Endothelial cell of umbilical vein (primary cell): ENCODE results near the gene LRRC73. TPM values are rescaled to one million over a fixed set of nuclear protein-coding genes. Genes with fewer than 3 reads are reported as not detected.

Source experiments
- BruUV-seq: library from RNA; stranded (reverse); fragments of 400-500 nt; replicated peaks from 2 replicates; lab custom pipeline; 2021; lab: Mats Ljungman, UMichigan
- CTCF ChIA-PET: fragments of 300-600, 350-600 bp; sonication (Branson Sonifier 250); formaldehyde crosslinking; loops from one replicate; lab custom pipeline; 2021; ENCODE audit warnings: antibody characterized with exemption, inconsistent platforms; lab: Charles Lee
- POLR2A ChIA-PET: fragments of 300-600, 350-600 bp; sonication (Branson Sonifier 250); formaldehyde crosslinking; loops from one replicate; lab custom pipeline; 2021; ENCODE audit warnings: antibody characterized with exemption, inconsistent platforms; lab: Charles Lee
- DNase-seq: peaks from one replicate; pipeline ENCODE4 v3.0.0-alpha.2; 2011; ENCODE audit warnings: low read depth, low spot score
- FAIRE-seq: peaks from 2 replicates; lab custom pipeline; 2011; peaks lifted over from hg19 to GRCh38; lab: Jason Lieb, UNC
- H2AFZ ChIP-seq: 2 replicates; pipeline ENCODE4 v1.6.0; 2012; ENCODE audit warnings: low read depth, low read length, control low read depth, inconsistent platforms
- H3K27ac ChIP-seq: 2 replicates; pipeline ENCODE4 v1.5.1; 2011; ENCODE audit warnings: low read depth, mild to moderate bottlenecking, control low read depth, low read length, moderate library complexity; ENCODE audit not compliant: insufficient read depth
- H3K27me3 ChIP-seq, 2 experiments: 2 replicates each; pipeline versions ENCODE4 v1.6.0 to v1.6.1; 2011; ENCODE audit warnings: low read length in 2 of 2, mixed read lengths in 1 of 2; ENCODE audit not compliant: control insufficient read depth in 2 of 2, insufficient read depth in 2 of 2
- H3K36me3 ChIP-seq, 2 experiments: 2 replicates in 1 of 2; 3 replicates in 1 of 2; pipeline ENCODE4 v1.5.1; 2011; ENCODE audit warnings: low read length in 2 of 2, mild to moderate bottlenecking in 1 of 2, moderate library complexity in 1 of 2; ENCODE audit not compliant: control insufficient read depth in 2 of 2, insufficient read depth in 2 of 2; ENCODE audit errors: extremely low read depth in 1 of 2
- H3K4me1 ChIP-seq: 3 replicates; pipeline ENCODE4 v1.5.1; 2011; ENCODE audit warnings: mild to moderate bottlenecking, low read length; ENCODE audit not compliant: control insufficient read depth, insufficient read depth; ENCODE audit errors: extremely low read depth
- H3K4me2 ChIP-seq: 2 replicates; pipeline ENCODE4 v1.6.1; 2011; ENCODE audit warnings: low read length, control low read depth, mixed read lengths; ENCODE audit not compliant: insufficient read depth
- H3K4me3 ChIP-seq, 3 experiments: fragments of 200-600 bp in 1 of 3; sonication (generic), shearing (Covaris generic) in 1 of 3; replicated peaks in 1 of 3; 2 replicates each; pipeline ENCODE4 v1.5.1; 2011 to 2016; ENCODE audit warnings: control low read depth in 3 of 3, low read length in 3 of 3, mild to moderate bottlenecking in 2 of 3, inconsistent platforms in 1 of 3, low read depth in 1 of 3, moderate library complexity in 1 of 3; ENCODE audit not compliant: insufficient read depth in 1 of 3
- H3K79me2 ChIP-seq: 2 replicates; pipeline ENCODE4 v1.6.0; 2012; ENCODE audit warnings: low read length, inconsistent platforms; ENCODE audit not compliant: control insufficient read depth, insufficient read depth
- H3K9ac ChIP-seq: replicated peaks from 2 replicates; pipeline ENCODE3; 2011; ENCODE audit warnings: low read length, control low read depth; ENCODE audit not compliant: insufficient read depth; ENCODE audit errors: extremely low read depth
- H3K9me1 ChIP-seq: replicated peaks from 3 replicates; pipeline ENCODE4 v1.6.0; 2011; ENCODE audit warnings: mild to moderate bottlenecking, low read length; ENCODE audit not compliant: control insufficient read depth, insufficient read depth; ENCODE audit errors: extremely low read depth
- H3K9me3 ChIP-seq: replicated peaks from 2 replicates; pipeline ENCODE4 v1.5.1; 2012; ENCODE audit warnings: low read length, inconsistent platforms; ENCODE audit not compliant: control insufficient read depth, insufficient read depth
- H4K20me1 ChIP-seq: replicated peaks from 2 replicates; pipeline ENCODE3; 2011; ENCODE audit warnings: mild to moderate bottlenecking, low read length; ENCODE audit not compliant: control insufficient read depth, insufficient read depth; ENCODE audit errors: extremely low read depth
- CTCF ChIP-seq, 2 donors: IDR thresholded peaks; 1 replicate in 1 of 2; 2 replicates in 1 of 2; pipeline ENCODE4 v1.5.1; 2011; ENCODE audit warnings: low read length in 2 of 2, mild to moderate bottlenecking in 2 of 2, moderate library complexity in 2 of 2, control low read depth in 1 of 2, inconsistent platforms in 1 of 2, low read depth in 1 of 2; ENCODE audit not compliant: insufficient read depth in 1 of 2; ENCODE audit errors: extremely low read depth in 1 of 2
- EZH2 ChIP-seq: IDR thresholded peaks from 2 replicates; pipeline ENCODE4 v1.6.1; 2012; ENCODE audit warnings: borderline replicate concordance, low read depth, mild to moderate bottlenecking, moderate library complexity, low read length, inconsistent platforms; ENCODE audit not compliant: severe bottlenecking
- FOS ChIP-seq: IDR thresholded peaks from 2 replicates; pipeline ENCODE4 v1.6.1; 2011; ENCODE audit warnings: mild to moderate bottlenecking, low read length, moderate library complexity, borderline replicate concordance; ENCODE audit not compliant: insufficient read depth
- GATA2 ChIP-seq: IDR thresholded peaks from 2 replicates; pipeline ENCODE4 v1.7.0; 2011; ENCODE audit warnings: low read depth, mild to moderate bottlenecking, moderate library complexity, mixed read lengths, low read length; ENCODE audit not compliant: insufficient read length, insufficient read depth
- JUN ChIP-seq: IDR thresholded peaks from 2 replicates; pipeline ENCODE4 v1.6.1; 2011; ENCODE audit warnings: borderline replicate concordance, low read depth; ENCODE audit not compliant: insufficient read length, insufficient read depth
- MAX ChIP-seq: IDR thresholded peaks from 2 replicates; pipeline ENCODE4 v1.6.1; 2011; ENCODE audit not compliant: insufficient read depth, insufficient read length
- MYC ChIP-seq: IDR thresholded peaks from one replicate; pipeline ENCODE4 v1.6.1; 2011; ENCODE audit warnings: mild to moderate bottlenecking, low read depth, low read length
- POLR2A ChIP-seq: IDR thresholded peaks from 2 replicates; pipeline ENCODE4 v1.6.1; 2012; ENCODE audit warnings: low read depth, mild to moderate bottlenecking, control low read depth, low read length
- POLR2AphosphoS5 ChIP-seq: IDR thresholded peaks from 2 replicates; pipeline ENCODE4 v1.6.1; 2012; ENCODE audit warnings: low read depth, mild to moderate bottlenecking, control low read depth, low read length, moderate library complexity; ENCODE audit not compliant: insufficient read depth
- dilution Hi-C: fragments of 300-500 bp; cut with MboI; formaldehyde crosslinking; loops from one replicate; pipeline ENCODE4 v1.15.0; 2019; ENCODE audit warnings: low sequenced_read_pairs; ENCODE audit not compliant: extremely low pct_ligation_motif_present
- intact Hi-C: fragments of 100-400 bp; cut with micrococcal nuclease; formaldehyde crosslinking; loops from one replicate; pipeline ENCODE4 v1.10.0; 2022
- polyA plus RNA-seq, 4 experiments: library from polyadenylated mRNA; depleted of rRNA in 3 of 4; stranded (reverse) in 3 of 4; unstranded in 1 of 4; fragments of >200 nt; gene quantifications; 2 replicates each; pipeline versions ENCODE4 v1.2.1 to v1.2.3, GENCODE V29; 2011 to 2012; ENCODE audit warnings: missing spikeins in 1 of 4
- total RNA-seq: library from RNA; stranded (reverse); gene quantifications from 2 replicates; pipeline ENCODE4 v1.2.3, GENCODE V29; 2021

LRRC73 gene
- total and polyA plus RNA-seq, 2 donors (not counting 3 experiments of a cell fraction or from before 2014, with no cell fraction given), result 0.11 to 0.58 TPM

- H3K27me3 ChIP-seq, result no peaks in the 10 kb centered on the region
- H3K36me3 ChIP-seq, result peaks cover 0 to 29% of the 10 kb centered on the region in 2 experiments
- no peak overlapping the region for H3K4me3 ChIP-seq
- intact Hi-C loops, result loop anchor here (1.0 to 10.0 kb wide), 4 partner anchors 51 to 601 kb away; no protein-coding TSS in a partner anchor
- no peak overlapping the region for H2AFZ ChIP-seq
- FAIRE-seq (no peak), DNase-seq (no peak)
- no peaks in the 10 kb centered on the region for H3K9me3 ChIP-seq
- peaks cover 7% of the 10 kb centered on the region for H3K4me1 ChIP-seq
- no peak for TF ChIP-seq POLR2A
- no peak for TF ChIP-seq MAX
- ChIA-PET POLR2A (no interaction called here), CTCF (interaction anchor here (0.7 to 19.0 kb wide), 22 partner anchors 11 to 357 kb away, joined by 3 to 289 read pairs (median 8); partner anchors contain the start of genes CRIP3, DLK2, DNPH1 and POLR1C)
- no TSS peak for BruUV-seq
- dilution Hi-C loops, result no loop called here
- H4K20me1 ChIP-seq, result no peaks in the 10 kb centered on the region
- no peak overlapping the region for H3K9ac ChIP-seq
- no peaks in the 10 kb centered on the region for H3K9me1 ChIP-seq
- H3K27ac ChIP-seq, result no peak overlapping the region
- no peak overlapping the region for H3K4me2 ChIP-seq
- H3K79me2 ChIP-seq, result no peaks in the 10 kb centered on the region
These were observed 4.4 kb downstream of the LRRC73 start for GRCh38 chr6:43505718-43506117.

GRCh38 chr6:43504756-43505593 is 5.2 kb downstream of the LRRC73 start:
- ChIA-PET CTCF (interaction anchor here (0.7 to 19.0 kb wide), 11 partner anchors 10 to 242 kb away, joined by 3 to 289 read pairs (median 9); partner anchors contain the start of genes DLK2, POLR1C, TJAP1 and YIPF3), POLR2A (no interaction called here)
- BruUV-seq, result TSS peak; percentile 31
- Histone ChIP-seq H3K9me1 (no peaks in the 10 kb centered on the region), H3K36me3 (peaks cover 0 to 29% of the 10 kb centered on the region in 2 experiments), H3K79me2 (no peaks in the 10 kb centered on the region), H3K4me1 (peaks cover 4% of the 10 kb centered on the region), H2AFZ (no peak overlapping the region), H3K27me3 (no peaks in the 10 kb centered on the region), H3K27ac (no peak overlapping the region), H3K4me2 (no peak overlapping the region), H3K9ac (no peak overlapping the region), H3K9me3 (no peaks in the 10 kb centered on the region), H3K4me3 (no peak overlapping the region), H4K20me1 (no peaks in the 10 kb centered on the region)
- dilution Hi-C loops, result no loop called here
- TF ChIP-seq CTCF (IDR thresholded peaks at IDR 0.05; ENCODE audit: extremely low read depth in 1 of 2, insufficient read depth in 1 of 2, low read depth in 1 of 2, low read length in 2 of 2), result no peak
- no peak for TF ChIP-seq MYC
- TF ChIP-seq POLR2AphosphoS5, result no peak
- TF ChIP-seq FOS, result no peak
- TF ChIP-seq JUN, result no peak
- no peak for TF ChIP-seq MAX
- TF ChIP-seq GATA2, result no peak
- TF ChIP-seq EZH2, result no peak
- TF ChIP-seq POLR2A, result no peak
- DNase-seq, result no peak
- intact Hi-C loops, result loop anchor here (10.0 kb wide), 1 partner anchor 600 kb away; no protein-coding TSS in a partner anchor
- FAIRE-seq, result no peak
